Uterus (tissue), 4 donors: ENCODE data around the gene ARMC2. TPM values are rescaled to one million over a fixed set of nuclear protein-coding genes. Genes with fewer than 3 reads are reported as not detected.

Source experiments
- DNase-seq, 2 donors: peaks; one replicate each; pipeline ENCODE4 v3.0.0-alpha.2; 2019 to 2020
- H3K27ac ChIP-seq, 2 donors: fragments of 200-600 bp; sonication (generic); 1 replicate in 1 of 2; 2 replicates in 1 of 2; pipeline ENCODE4 v1.5.1; 2016 to 2018
- H3K27me3 ChIP-seq, 2 donors: fragments of 200-600 bp; sonication (generic); one replicate each; pipeline ENCODE4 v1.5.1; 2018 to 2019; ENCODE audit warnings: control low read depth in 1 of 2
- H3K36me3 ChIP-seq, 2 donors: fragments of 200-600 bp; sonication (generic); one replicate each; pipeline ENCODE4 v1.5.1; 2019; ENCODE audit warnings: control low read depth in 1 of 2
- H3K4me1 ChIP-seq, 2 donors: fragments of 200-600 bp; sonication (generic); one replicate each; pipeline ENCODE4 v1.5.1; 2018 to 2019; ENCODE audit warnings: control low read depth in 1 of 2
- H3K4me3 ChIP-seq, 2 donors: fragments of 200-600 bp; sonication (generic); 1 replicate in 1 of 2; 2 replicates in 1 of 2; pipeline ENCODE4 v1.5.1; 2018 to 2019; ENCODE audit warnings: mild to moderate bottlenecking in 1 of 2
- H3K9me3 ChIP-seq, 2 donors: fragments of 200-600 bp; sonication (generic); one replicate each; pipeline ENCODE4 v1.5.1; 2019; ENCODE audit warnings: control low read depth in 1 of 2
- CTCF ChIP-seq, 4 experiments: fragments of 200-600 bp in 2 of 4; fragments of 450-650 bp in 2 of 4; sonication (generic) in 2 of 4; IDR thresholded peaks; one replicate each; pipeline ENCODE4 v1.5.1; 2016 to 2019; ENCODE audit warnings: antibody characterized with exemption in 4 of 4, mild to moderate bottlenecking in 2 of 4, moderate library complexity in 1 of 4
- POLR2A ChIP-seq, 2 donors: fragments of 450-650 bp; IDR thresholded peaks; one replicate each; pipeline ENCODE4 v1.6.1; 2016; ENCODE audit warnings: antibody characterized with exemption in 2 of 2, mild to moderate bottlenecking in 1 of 2, moderate library complexity in 1 of 2
- intact Hi-C: fragments of 100-400 bp; cut with DNase I; formaldehyde crosslinking; loops from one replicate; pipeline ENCODE4 v1.15.1; 2023; ENCODE audit warnings: low total_unique reads
- total RNA-seq, 4 donors: library from RNA; depleted of rRNA in 3 of 4; stranded (reverse); fragments of >200 nt in 3 of 4; gene quantifications; one replicate each; pipeline versions ENCODE4 v1.1.0 to v1.2.4, GENCODE V29; 2014 to 2023
- donor health status: DM: yes; HTN: yes; CAD: no.

Gene ARMC2
- total RNA-seq, 4 donors from 2014 or later: 5.1 to 15.1 (median 9.1) TPM; not detected in 1

GRCh38 chr6:108953681-108954080, 105.5 kb downstream of the ARMC2 start:
- no peaks in the 10 kb centered on the region for H3K36me3 ChIP-seq
- no peaks in the 10 kb centered on the region for H3K9me3 ChIP-seq
- H3K4me3 ChIP-seq: no peak overlapping the region
- peak overlapping the region in 1 of 2 donors; percentile 17 for H3K27ac ChIP-seq
- H3K4me1 ChIP-seq: no peaks in the 10 kb centered on the region
- intact Hi-C loops: loop anchor here (10.0 kb wide), 1 partner anchor 51 kb away; no protein-coding TSS in a partner anchor
- no peak for DNase-seq
- H3K27me3 ChIP-seq: no peaks in the 10 kb centered on the region
- no peak for TF ChIP-seq POLR2A (IDR thresholded peaks at IDR 0.05)

- Histone ChIP-seq H3K27me3 (no peaks in the 10 kb centered on the region), H3K9me3 (no peaks in the 10 kb centered on the region), H3K27ac (no peak overlapping the region), H3K36me3 (no peaks in the 10 kb centered on the region), H3K4me1 (no peaks in the 10 kb centered on the region), H3K4me3 (no peak overlapping the region)
- TF ChIP-seq CTCF (IDR thresholded peaks at IDR 0.05) (no peak), POLR2A (IDR thresholded peaks at IDR 0.05) (no peak)
- DNase-seq: no peak
- intact Hi-C loops: loop anchor here (10.0 kb wide), 1 partner anchor 49 kb away; no protein-coding TSS in a partner anchor
Observed at GRCh38 chr6:108955329-108955949, 107.2 kb downstream of the ARMC2 start.

GRCh38 chr6:108957221-108957620, 109.0 kb downstream of the ARMC2 start:
- no peaks in the 10 kb centered on the region for H3K4me1 ChIP-seq
- intact Hi-C loops: loop anchor here (10.0 kb wide), 1 partner anchor 48 kb away; no protein-coding TSS in a partner anchor
- DNase-seq: no peak
- no peaks in the 10 kb centered on the region for H3K9me3 ChIP-seq
- no peaks in the 10 kb centered on the region for H3K27me3 ChIP-seq
- H3K27ac ChIP-seq: no peak overlapping the region
- H3K36me3 ChIP-seq: no peaks in the 10 kb centered on the region
- no peak overlapping the region for H3K4me3 ChIP-seq
- no peak for TF ChIP-seq POLR2A (IDR thresholded peaks at IDR 0.05)
- no peak for TF ChIP-seq CTCF (IDR thresholded peaks at IDR 0.05)

GRCh38 chr6:108958900-108959770, 110.9 kb downstream of the ARMC2 start:
- no peak overlapping the region for H3K27ac ChIP-seq
- H3K9me3 ChIP-seq: no peaks in the 10 kb centered on the region
- intact Hi-C loops: loop anchor here (10.0 kb wide), 1 partner anchor 46 kb away; no protein-coding TSS in a partner anchor
- no peak overlapping the region for H3K4me3 ChIP-seq
- DNase-seq: no peak
- no peak for TF ChIP-seq CTCF (IDR thresholded peaks at IDR 0.05)
- no peak for TF ChIP-seq POLR2A (IDR thresholded peaks at IDR 0.05)
- H3K4me1 ChIP-seq: no peaks in the 10 kb centered on the region
- H3K27me3 ChIP-seq: no peaks in the 10 kb centered on the region
- no peaks in the 10 kb centered on the region for H3K36me3 ChIP-seq

GRCh38 chr6:108959972-108960582, 111.9 kb downstream of the ARMC2 start:
- H3K27ac ChIP-seq: peak overlapping the region in 1 of 2 donors; percentile 56
- intact Hi-C loops: loop anchor here (10.0 kb wide), 1 partner anchor 45 kb away; no protein-coding TSS in a partner anchor
- H3K9me3 ChIP-seq: no peaks in the 10 kb centered on the region
- no peaks in the 10 kb centered on the region for H3K27me3 ChIP-seq
- H3K4me1 ChIP-seq: no peaks in the 10 kb centered on the region
- peak in 1 of 2 donors; percentile 31 for DNase-seq
- no peak for TF ChIP-seq POLR2A (IDR thresholded peaks at IDR 0.05)
- H3K4me3 ChIP-seq: no peak overlapping the region
- H3K36me3 ChIP-seq: no peaks in the 10 kb centered on the region
